Measurements from ENCODE around the gene ZNF207.

Gene ZNF207

DNA sequence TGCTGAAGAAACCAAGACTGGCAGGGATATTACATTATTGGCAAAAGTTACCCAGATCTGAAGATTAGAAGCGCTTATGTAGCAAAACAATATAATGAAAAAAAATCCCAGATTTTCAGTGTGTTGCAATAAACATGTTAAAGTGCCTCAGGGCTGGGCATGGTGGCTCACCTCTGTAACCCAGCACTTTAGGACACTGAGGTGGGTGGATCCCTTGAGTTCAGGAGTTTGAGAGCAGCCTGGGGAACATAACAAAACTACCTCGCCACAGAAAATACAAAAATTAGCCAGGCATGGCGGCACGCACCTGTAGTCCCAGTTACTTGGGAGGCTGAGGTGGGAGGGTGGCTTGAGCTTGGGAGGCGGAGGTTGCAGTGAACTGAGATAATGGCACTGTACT, 6.8 kb downstream of the ZNF207 start:
- H3K4me3 ChIP-seq (ENCODE audit: control insufficient read depth, low read depth, low read length) = no peak overlapping the region
- TF ChIP-seq, protein P1, sequence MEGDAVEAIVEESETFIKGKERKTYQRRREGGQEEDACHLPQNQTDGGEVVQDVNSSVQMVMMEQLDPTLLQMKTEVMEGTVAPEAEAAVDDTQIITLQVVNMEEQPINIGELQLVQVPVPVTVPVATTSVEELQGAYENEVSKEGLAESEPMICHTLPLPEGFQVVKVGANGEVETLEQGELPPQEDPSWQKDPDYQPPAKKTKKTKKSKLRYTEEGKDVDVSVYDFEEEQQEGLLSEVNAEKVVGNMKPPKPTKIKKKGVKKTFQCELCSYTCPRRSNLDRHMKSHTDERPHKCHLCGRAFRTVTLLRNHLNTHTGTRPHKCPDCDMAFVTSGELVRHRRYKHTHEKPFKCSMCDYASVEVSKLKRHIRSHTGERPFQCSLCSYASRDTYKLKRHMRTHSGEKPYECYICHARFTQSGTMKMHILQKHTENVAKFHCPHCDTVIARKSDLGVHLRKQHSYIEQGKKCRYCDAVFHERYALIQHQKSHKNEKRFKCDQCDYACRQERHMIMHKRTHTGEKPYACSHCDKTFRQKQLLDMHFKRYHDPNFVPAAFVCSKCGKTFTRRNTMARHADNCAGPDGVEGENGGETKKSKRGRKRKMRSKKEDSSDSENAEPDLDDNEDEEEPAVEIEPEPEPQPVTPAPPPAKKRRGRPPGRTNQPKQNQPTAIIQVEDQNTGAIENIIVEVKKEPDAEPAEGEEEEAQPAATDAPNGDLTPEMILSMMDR (IDR thresholded peaks at IDR 0.05; ENCODE audit: control insufficient read depth, insufficient read depth, low read depth, low read length, missing control alignments) = no peak
- no peak for DNase-seq (ENCODE audit: low read depth)

DNA sequence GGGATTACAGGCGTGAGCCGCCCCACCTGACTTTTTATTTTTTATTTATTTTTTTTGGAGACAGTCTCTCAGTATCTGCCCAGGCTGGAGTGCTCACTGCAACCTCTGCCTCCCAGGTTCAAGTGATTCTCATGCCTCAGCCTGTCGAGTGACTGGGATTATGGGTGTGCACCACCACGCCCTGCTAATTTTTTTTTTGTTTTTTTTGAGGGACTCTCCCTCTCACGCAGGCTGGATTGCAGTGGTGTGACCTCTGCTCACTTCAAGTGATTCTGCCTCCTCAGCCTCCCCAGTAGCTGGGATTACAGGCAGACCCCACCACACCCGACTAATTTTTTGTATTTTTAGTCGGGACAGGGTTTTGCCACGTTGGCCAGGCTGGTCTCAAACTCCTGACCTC, 7.7 kb downstream of the ZNF207 start:
- no peak for DNase-seq (ENCODE audit: low read depth)
- TF ChIP-seq, protein P1 (IDR thresholded peaks at IDR 0.05; ENCODE audit: control insufficient read depth, insufficient read depth, low read depth, low read length, missing control alignments) = no peak
- H3K4me3 ChIP-seq (ENCODE audit: control insufficient read depth, low read depth, low read length) = no peak overlapping the region

DNA sequence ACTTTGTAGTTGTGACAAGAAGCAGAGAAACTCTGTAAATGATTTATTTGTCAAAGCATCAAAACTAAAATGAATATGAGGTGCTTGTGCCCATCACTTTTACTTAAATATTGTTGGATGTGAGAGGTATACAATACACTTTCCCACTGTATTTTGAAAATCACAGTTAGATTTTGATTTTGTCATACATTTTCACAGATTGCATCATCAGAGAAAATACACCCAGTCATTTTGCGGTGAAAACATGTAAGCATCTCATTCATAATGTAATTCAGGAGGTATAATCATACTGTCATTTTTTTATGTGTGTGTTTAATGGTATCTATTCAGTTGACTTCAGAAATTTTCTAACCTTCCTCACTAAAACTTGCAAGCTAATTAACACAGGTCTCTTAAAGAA, 11.3 kb downstream of the ZNF207 start:
- DNase-seq (ENCODE audit: low read depth) = no peak
- TF ChIP-seq, protein P1 (IDR thresholded peaks at IDR 0.05; ENCODE audit: control insufficient read depth, insufficient read depth, low read depth, low read length, missing control alignments) = no peak
- no peak overlapping the region for H3K4me3 ChIP-seq (ENCODE audit: control insufficient read depth, low read depth, low read length)

DNA sequence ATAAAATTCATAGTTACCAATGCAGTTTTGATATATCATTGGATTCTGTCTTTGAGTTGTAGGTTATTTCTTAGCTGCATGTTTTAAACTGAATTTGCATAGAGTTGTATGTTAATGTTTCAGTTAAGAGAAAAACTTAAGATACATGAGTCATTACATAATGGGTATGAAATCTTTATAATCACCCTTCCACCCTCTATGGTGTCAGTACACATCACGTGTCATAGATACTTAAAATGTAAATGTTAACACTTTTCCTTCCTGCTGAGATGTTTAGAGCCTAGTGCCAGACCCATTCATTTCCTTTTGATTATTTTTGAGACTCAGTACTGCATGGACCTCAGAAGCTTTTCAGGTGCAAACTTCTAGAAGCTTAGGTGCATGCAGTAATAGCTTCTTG, 20.5 kb downstream of the ZNF207 start:
- TF ChIP-seq, protein P1 (IDR thresholded peaks at IDR 0.05; ENCODE audit: control insufficient read depth, insufficient read depth, low read depth, low read length, missing control alignments) = no peak
- DNase-seq (ENCODE audit: low read depth) = no peak
- no peak overlapping the region for H3K4me3 ChIP-seq (ENCODE audit: control insufficient read depth, low read depth, low read length)

DNA sequence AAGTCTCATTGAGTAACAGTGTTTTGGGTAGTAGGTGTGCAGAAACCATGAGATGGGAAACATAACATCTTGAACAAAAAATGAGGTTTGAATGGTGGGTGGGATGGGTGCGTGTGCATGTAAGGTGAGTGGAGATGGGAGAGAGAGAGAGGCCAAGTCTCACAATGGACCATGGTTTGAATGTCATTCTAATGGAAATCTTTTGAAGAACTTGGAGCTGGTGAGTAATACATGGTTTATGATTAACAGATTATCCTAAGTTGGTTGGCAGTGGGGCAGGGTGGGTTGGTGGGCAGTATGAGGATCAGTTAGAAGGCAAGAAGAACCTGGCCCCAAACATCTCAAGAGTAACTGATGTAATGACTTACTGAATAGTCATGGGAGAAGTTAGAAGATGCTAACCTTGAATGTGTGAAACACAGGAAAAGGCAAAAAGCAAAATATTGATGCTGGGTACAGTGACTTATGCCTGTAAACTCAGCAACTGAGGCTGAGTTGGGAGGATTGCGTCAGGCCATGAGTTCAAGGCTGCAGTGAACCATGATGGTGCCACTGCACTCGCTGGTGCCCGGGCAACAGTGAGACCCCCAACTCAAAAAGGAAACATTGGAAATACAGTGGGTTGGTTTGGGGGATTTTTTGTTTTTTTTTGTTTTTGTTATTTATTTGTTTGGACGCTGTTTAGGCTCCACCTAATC, 32.7 kb downstream of the ZNF207 start:
- no peak overlapping the region for H3K4me3 ChIP-seq (ENCODE audit: control insufficient read depth, low read depth, low read length)
- TF ChIP-seq, protein P1 (IDR thresholded peaks at IDR 0.05; ENCODE audit: control insufficient read depth, insufficient read depth, low read depth, low read length, missing control alignments) = no peak
- no peak for DNase-seq (ENCODE audit: low read depth)

DNA sequence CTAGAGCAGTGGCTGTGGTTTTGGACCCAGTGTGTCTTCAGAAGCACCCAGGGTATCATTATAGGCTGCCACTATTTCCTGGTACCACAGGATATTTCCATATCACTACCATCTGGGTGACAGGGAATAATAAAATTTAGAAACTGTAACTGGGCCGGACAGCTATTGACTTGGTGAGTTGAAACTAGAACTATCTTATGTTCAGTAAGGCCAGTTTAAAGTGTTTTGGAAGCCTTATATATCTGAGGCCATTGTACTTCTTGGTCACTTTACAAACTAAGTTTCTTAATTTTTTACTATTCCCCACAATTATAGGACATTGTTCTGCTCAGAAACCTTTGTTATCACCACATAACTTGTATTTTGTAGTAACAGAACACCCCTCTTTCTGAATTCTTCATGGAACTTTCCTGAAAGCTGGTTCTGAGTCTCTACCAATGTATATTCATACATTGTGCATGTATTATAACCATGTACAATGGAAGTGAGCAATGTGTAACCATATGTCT, 34.0 kb downstream of the ZNF207 start:
- TF ChIP-seq, protein P1 (IDR thresholded peaks at IDR 0.05; ENCODE audit: control insufficient read depth, insufficient read depth, low read depth, low read length, missing control alignments) = no peak
- no peak for DNase-seq (ENCODE audit: low read depth)
- no peak overlapping the region for H3K4me3 ChIP-seq (ENCODE audit: control insufficient read depth, low read depth, low read length)

Measured in AG09309 (cell line).